Stomach (tissue), 9 donors: ENCODE data around the gene COL4A2. TPM values are rescaled to one million over a fixed set of nuclear protein-coding genes. Genes with fewer than 3 reads are reported as not detected.

Source experiments
- DNase-seq, 2 donors: peaks; one replicate each; pipeline versions ENCODE4 v3.0.0 to v3.0.0-alpha.2; 2013 to 2019
- H3K27ac ChIP-seq, 5 donors: fragments of 200-600 bp in 4 of 5; sonication (generic) in 4 of 5; one replicate each; pipeline ENCODE4 v1.5.1; 2013 to 2019; ENCODE audit warnings: mild to moderate bottlenecking in 1 of 5, moderate library complexity in 1 of 5
- H3K27me3 ChIP-seq, 3 donors: fragments of 200-600 bp; sonication (generic); one replicate each; pipeline ENCODE4 v1.5.1; 2017 to 2019; ENCODE audit warnings: mixed run types in 1 of 3
- H3K36me3 ChIP-seq, 4 donors: fragments of 200-600 bp; sonication (generic); 1 replicate in 3 of 4; 2 replicates in 1 of 4; pipeline ENCODE4 v1.5.1; 2016 to 2019
- H3K4me1 ChIP-seq, 4 donors: fragments of 200-600 bp; sonication (generic); one replicate each; pipeline ENCODE4 v1.5.1; 2016 to 2019
- H3K4me3 ChIP-seq, 4 donors: fragments of 200-600 bp; sonication (generic) in 3 of 4; one replicate each; pipeline ENCODE4 v1.5.1; 2016 to 2019; ENCODE audit warnings: mild to moderate bottlenecking in 1 of 4
- H3K9me3 ChIP-seq, 4 donors: fragments of 200-600 bp; sonication (generic); one replicate each; pipeline ENCODE4 v1.5.1; 2016 to 2019
- EP300 ChIP-seq: sonication (generic); formaldehyde crosslinking; IDR thresholded peaks from one replicate; pipeline ENCODE4 v1.6.1; 2017; ENCODE audit warnings: antibody characterized with exemption
- POLR2A ChIP-seq, 4 donors: fragments of 450-650 bp; IDR thresholded peaks; one replicate each; pipeline ENCODE4 v1.6.1; 2016; ENCODE audit warnings: antibody characterized with exemption in 4 of 4, control low read depth in 2 of 4, mild to moderate bottlenecking in 1 of 4, moderate library complexity in 1 of 4
- POLR2AphosphoS5 ChIP-seq, 3 donors: sonication (generic); formaldehyde crosslinking; IDR thresholded peaks; one replicate each; pipeline ENCODE4 v1.6.1; 2016; ENCODE audit warnings: antibody characterized with exemption in 3 of 3
- WGBS, 5 donors: extraction: QIAGEN DNeasy Blood & Tissue Kit in 3 of 5; methylation state at CpG; one replicate each; pipeline versions ENCODE4 v1.1.5 to v1.1.7; 2013 to 2018; 5-methylcytosine and 5-hydroxymethylcytosine counted together
- intact Hi-C: fragments of 100-400 bp; cut with DNase I; formaldehyde crosslinking; loops from one replicate; pipeline ENCODE4 v1.15.1; 2023; ENCODE audit warnings: low total_unique reads
- polyA plus RNA-seq, 3 donors: library from polyadenylated mRNA; stranded (reverse); fragments of 200-250 nt; gene quantifications; one replicate each; pipeline ENCODE4 v1.2.3, GENCODE V29; 2013
- total RNA-seq, 5 donors: library from RNA; depleted of rRNA; stranded (reverse); fragments of >200 nt; gene quantifications; one replicate each; pipeline versions ENCODE4 v1.1.0 to v1.2.3, GENCODE V29; 2014 to 2016
- TF ChIP-seq, protein P1 (sequence below), 7 experiments: fragments of 450-650 bp in 4 of 7; fragments of 200-600 bp in 3 of 7; sonication (generic) in 3 of 7; IDR thresholded peaks; one replicate each; pipeline ENCODE4 v1.5.1; 2016 to 2019; ENCODE audit warnings: antibody characterized with exemption in 7 of 7, control low read depth in 2 of 7, mild to moderate bottlenecking in 1 of 7
- donor health status: healthy with polysubstance abuse.
- donor health status: Bipolar disorder and iron deficiency.
- donor health status: healthy.

The COL4A2 gene
- total and polyA plus RNA-seq, 8 donors, result 24.0 to 531 (median 214) TPM

DNA sequence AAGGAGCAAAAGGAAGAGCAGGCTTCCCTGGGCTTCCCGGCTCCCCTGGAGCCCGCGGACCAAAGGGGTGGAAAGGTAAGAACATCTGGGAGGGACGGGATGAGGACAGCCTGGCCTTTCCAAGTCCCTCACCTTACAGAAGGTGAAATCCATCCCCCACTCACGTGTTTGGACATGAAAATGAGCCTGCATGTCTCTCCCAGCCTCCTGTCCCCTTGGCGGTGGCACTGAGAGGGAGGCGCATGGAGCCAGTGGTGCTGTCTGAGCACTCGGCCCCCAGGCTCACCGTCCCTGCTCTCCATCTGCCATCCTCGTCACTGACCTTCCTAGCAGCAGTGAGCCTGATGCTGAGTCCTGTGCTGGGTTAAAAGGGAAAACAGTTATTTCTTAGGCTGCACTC, 150.3 kb downstream of the COL4A2 start:
- WGBS, 5 donors, result 81 to 92% (median 90%) methylated on average over 8 to 10 of the region's 10 CpGs
- TF ChIP-seq, protein P1, sequence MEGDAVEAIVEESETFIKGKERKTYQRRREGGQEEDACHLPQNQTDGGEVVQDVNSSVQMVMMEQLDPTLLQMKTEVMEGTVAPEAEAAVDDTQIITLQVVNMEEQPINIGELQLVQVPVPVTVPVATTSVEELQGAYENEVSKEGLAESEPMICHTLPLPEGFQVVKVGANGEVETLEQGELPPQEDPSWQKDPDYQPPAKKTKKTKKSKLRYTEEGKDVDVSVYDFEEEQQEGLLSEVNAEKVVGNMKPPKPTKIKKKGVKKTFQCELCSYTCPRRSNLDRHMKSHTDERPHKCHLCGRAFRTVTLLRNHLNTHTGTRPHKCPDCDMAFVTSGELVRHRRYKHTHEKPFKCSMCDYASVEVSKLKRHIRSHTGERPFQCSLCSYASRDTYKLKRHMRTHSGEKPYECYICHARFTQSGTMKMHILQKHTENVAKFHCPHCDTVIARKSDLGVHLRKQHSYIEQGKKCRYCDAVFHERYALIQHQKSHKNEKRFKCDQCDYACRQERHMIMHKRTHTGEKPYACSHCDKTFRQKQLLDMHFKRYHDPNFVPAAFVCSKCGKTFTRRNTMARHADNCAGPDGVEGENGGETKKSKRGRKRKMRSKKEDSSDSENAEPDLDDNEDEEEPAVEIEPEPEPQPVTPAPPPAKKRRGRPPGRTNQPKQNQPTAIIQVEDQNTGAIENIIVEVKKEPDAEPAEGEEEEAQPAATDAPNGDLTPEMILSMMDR (IDR thresholded peaks at IDR 0.05), result no peak
- no peak for TF ChIP-seq EP300
- TF ChIP-seq POLR2AphosphoS5 (IDR thresholded peaks at IDR 0.05), result no peak
- TF ChIP-seq POLR2A (IDR thresholded peaks at IDR 0.05), result no peak
- intact Hi-C loops, result no loop called here

DNA sequence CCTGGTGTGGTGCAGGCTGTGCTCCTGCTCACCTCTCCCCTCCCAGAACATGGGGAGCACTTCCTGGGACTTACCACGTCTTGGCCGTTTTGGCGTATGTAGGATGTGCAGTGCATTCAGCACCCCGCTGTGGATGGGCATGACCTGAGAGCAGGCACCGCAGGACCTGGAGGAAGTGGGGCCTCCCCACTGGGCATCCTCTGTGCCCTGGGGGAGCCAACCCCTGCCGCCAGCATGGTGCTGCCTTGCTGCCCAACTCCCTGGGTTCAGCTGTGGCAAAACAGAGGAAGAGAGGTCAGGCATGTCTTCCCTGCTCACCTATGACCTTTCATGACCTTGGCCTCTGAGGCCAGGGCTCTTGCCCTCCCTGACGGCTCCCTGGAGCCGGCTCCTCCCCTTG, 150.9 kb downstream of the COL4A2 start:
- no peak for DNase-seq
- TF ChIP-seq, protein P1 (IDR thresholded peaks at IDR 0.05), result no peak
- no peak for TF ChIP-seq POLR2AphosphoS5 (IDR thresholded peaks at IDR 0.05)
- no peak for TF ChIP-seq EP300
- no peak for TF ChIP-seq POLR2A (IDR thresholded peaks at IDR 0.05)
- H3K4me1 ChIP-seq, result peaks cover 0 to 12% (median 6%) of the 10 kb centered on the region in 4 donors
- 75 to 82% (median 78%) methylated on average over 7 to 8 of the region's 8 CpGs for WGBS, 5 donors
- intact Hi-C loops, result no loop called here
- peak overlapping the region in 1 of 5 donors; percentile 31 for H3K27ac ChIP-seq
- no peak overlapping the region for H3K4me3 ChIP-seq
- no peaks in the 10 kb centered on the region for H3K27me3 ChIP-seq
- no peaks in the 10 kb centered on the region for H3K9me3 ChIP-seq
- H3K36me3 ChIP-seq, result peaks cover 24 to 84% (median 57%) of the 10 kb centered on the region in 4 donors

More for the DNA sequence above, 150.3 kb downstream of the COL4A2 start:
- peaks cover 19 to 84% (median 53%) of the 10 kb centered on the region in 4 donors for H3K36me3 ChIP-seq
- peaks cover 0 to 12% (median 6%) of the 10 kb centered on the region in 4 donors for H3K4me1 ChIP-seq
- no peak overlapping the region for H3K4me3 ChIP-seq
- H3K27me3 ChIP-seq, result no peaks in the 10 kb centered on the region
- DNase-seq, result no peak
- H3K9me3 ChIP-seq, result no peaks in the 10 kb centered on the region
- H3K27ac ChIP-seq, result peak overlapping the region in 1 of 5 donors; percentile 38

DNA sequence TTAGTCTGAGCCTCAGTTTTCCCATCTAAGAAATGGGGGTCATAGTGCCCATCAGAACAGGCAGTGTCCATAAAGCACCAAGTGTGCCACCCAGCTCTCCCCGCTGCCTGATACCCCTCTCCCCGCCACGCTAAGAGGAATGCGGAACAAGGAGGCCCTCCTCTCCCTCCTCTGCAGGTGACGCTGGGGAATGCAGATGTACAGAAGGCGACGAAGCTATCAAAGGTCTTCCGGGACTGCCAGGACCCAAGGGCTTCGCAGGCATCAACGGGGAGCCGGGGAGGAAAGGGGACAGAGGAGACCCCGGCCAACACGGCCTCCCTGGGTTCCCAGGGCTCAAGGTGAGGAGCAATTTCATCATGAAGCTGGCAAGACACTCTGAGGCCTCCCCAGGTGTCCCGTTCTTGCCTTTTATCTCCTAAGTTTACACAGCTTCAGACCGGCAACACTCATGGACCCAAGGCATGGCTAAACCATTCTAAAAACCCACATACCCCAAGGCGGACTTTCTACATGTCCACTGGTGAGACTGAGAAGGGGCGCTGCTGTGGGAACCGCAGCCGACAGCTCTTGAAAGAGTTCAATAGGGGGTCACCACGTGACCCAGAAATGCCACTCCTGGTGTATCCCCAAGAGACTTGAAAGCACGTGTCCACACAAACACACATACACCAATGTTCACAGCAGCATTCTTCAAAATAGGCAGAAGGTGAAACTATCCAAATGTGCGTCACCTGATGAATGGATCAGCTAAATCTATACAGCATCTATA, 151.7 kb downstream of the COL4A2 start:
- TF ChIP-seq POLR2A (IDR thresholded peaks at IDR 0.05) (no peak), EP300 (no peak), POLR2AphosphoS5 (IDR thresholded peaks at IDR 0.05) (no peak)
- TF ChIP-seq, protein P1 (IDR thresholded peaks at IDR 0.05), result no peak
- Histone ChIP-seq H3K27me3 (no peaks in the 10 kb centered on the region), H3K9me3 (no peaks in the 10 kb centered on the region), H3K36me3 (peaks cover 24 to 85% (median 65%) of the 10 kb centered on the region in 4 donors), H3K4me3 (no peak overlapping the region), H3K4me1 (peaks cover 0 to 12% (median 6%) of the 10 kb centered on the region in 4 donors), H3K27ac (no peak overlapping the region)
- no peak for DNase-seq
- intact Hi-C loops, result no loop called here
- 75 to 85% (median 82%) methylated on average over 20 to 22 of the region's 22 CpGs for WGBS, 5 donors

DNA sequence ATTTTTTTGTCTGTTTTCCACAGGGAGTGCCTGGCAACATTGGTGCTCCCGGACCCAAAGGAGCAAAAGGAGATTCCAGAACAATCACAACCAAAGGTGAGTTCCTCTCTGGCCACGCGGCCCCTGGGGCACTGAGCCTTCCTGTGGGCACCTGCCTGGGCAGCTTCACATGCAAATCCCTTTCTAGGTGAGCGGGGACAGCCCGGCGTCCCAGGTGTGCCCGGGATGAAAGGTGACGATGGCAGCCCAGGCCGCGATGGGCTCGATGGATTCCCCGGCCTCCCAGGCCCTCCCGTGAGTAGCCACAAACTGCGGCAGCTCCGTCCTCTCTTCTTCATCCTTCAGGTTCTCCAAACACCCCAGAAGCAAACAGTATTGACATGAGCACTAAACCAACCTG, 155.0 kb downstream of the COL4A2 start:
- H3K27me3 ChIP-seq, result no peaks in the 10 kb centered on the region
- no peaks in the 10 kb centered on the region for H3K9me3 ChIP-seq
- no peak overlapping the region for H3K27ac ChIP-seq
- H3K36me3 ChIP-seq, result peaks cover 24 to 98% (median 86%) of the 10 kb centered on the region in 4 donors
- intact Hi-C loops, result loop anchor here (10.0 kb wide), 1 partner anchor 123 kb away; no protein-coding TSS in a partner anchor
- no peaks in the 10 kb centered on the region for H3K4me1 ChIP-seq
- 90 to 94% (median 92%) methylated on average over 13 to 15 of the region's 15 CpGs for WGBS, 5 donors
- no peak for DNase-seq
- TF ChIP-seq EP300 (no peak), POLR2AphosphoS5 (IDR thresholded peaks at IDR 0.05) (no peak), POLR2A (IDR thresholded peaks at IDR 0.05) (no peak)
- TF ChIP-seq, protein P1 (IDR thresholded peaks at IDR 0.05), result no peak
- H3K4me3 ChIP-seq, result no peak overlapping the region
